GM04503 (cell line): ENCODE results near the gene KRT79.

Experiments
- DNase-seq: peaks from one replicate; pipeline ENCODE4 v3.0.0-alpha.2; 2012; ENCODE audit warnings: low read depth

The KRT79 gene

GRCh38 chr12:52771505-52771904 lies 62.6 kb downstream of the KRT79 start:
- DNase-seq: no peak
